ENCODE data around the gene KRT14.
"Not testable (repeated sequence)": the region's sequence is repeated elsewhere in the genome, so short reads cannot be mapped to it uniquely, and the experiment has no call there.

GRCh38 chr17:41626028-41626913, 39.6 kb upstream of the KRT14 start:
- not testable (repeated sequence) for TF ChIP-seq CTCF, POLR2A (IDR thresholded peaks at IDR 0.05)
